GM12873 (cell line): ENCODE measurements around the gene DEFB124.

Experiments
- TF ChIP-seq, protein P1 (sequence below): IDR thresholded peaks from 2 replicates; pipeline ENCODE4 v1.5.1; 2012; ENCODE audit warnings: low read depth, mild to moderate bottlenecking, moderate library complexity, low read length, control low read depth; ENCODE audit not compliant: insufficient read depth; ENCODE audit errors: missing control alignments

DEFB124 gene, protein sequence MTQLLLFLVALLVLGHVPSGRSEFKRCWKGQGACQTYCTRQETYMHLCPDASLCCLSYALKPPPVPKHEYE

DNA sequence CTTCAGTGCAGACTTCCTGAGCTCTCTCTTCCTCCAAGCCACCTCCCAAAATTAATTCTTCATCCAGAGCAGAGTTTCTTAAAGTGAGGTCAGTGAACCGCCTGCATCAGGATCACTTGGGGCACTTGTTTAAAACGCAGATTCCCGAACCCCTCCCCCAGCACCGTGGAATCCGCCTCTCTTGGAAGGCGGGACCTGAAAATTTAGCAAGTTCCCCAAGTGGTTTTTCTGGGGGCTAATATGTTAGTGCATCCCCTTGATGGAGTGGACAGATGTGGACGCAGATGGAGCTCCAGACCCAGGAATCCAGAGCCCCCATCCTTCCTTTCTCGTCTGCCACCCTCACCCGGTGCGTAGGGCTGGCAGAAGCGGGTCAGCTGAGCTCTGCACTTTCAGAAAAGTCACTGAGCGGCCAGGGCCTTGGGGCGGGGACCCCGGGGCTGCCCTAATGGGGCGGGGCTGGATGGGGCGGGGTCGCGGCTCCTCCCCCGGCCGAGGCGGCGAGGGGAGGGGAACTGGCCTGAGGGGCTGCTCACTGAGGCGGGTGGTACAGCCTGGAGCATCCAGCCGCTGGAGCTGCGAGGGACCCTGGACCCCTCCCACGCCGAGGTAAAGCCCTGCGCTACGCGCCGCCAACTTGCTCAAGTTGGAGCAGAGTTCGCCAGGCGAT is at the start of gene DEFB124, which contains the start of gene REM1:
Gene DEFB124, minus strand, starts transcription at position 370 of the 670 bp plus-strand sequence. CDS start 2,114 bp downstream, outside the sequence.
Gene REM1, plus strand, starts transcription at position 531 of the 670 bp plus-strand sequence. CDS start 1,158 bp downstream, outside the sequence.
- TF ChIP-seq, protein P1, sequence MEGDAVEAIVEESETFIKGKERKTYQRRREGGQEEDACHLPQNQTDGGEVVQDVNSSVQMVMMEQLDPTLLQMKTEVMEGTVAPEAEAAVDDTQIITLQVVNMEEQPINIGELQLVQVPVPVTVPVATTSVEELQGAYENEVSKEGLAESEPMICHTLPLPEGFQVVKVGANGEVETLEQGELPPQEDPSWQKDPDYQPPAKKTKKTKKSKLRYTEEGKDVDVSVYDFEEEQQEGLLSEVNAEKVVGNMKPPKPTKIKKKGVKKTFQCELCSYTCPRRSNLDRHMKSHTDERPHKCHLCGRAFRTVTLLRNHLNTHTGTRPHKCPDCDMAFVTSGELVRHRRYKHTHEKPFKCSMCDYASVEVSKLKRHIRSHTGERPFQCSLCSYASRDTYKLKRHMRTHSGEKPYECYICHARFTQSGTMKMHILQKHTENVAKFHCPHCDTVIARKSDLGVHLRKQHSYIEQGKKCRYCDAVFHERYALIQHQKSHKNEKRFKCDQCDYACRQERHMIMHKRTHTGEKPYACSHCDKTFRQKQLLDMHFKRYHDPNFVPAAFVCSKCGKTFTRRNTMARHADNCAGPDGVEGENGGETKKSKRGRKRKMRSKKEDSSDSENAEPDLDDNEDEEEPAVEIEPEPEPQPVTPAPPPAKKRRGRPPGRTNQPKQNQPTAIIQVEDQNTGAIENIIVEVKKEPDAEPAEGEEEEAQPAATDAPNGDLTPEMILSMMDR, result no peak

DNA sequence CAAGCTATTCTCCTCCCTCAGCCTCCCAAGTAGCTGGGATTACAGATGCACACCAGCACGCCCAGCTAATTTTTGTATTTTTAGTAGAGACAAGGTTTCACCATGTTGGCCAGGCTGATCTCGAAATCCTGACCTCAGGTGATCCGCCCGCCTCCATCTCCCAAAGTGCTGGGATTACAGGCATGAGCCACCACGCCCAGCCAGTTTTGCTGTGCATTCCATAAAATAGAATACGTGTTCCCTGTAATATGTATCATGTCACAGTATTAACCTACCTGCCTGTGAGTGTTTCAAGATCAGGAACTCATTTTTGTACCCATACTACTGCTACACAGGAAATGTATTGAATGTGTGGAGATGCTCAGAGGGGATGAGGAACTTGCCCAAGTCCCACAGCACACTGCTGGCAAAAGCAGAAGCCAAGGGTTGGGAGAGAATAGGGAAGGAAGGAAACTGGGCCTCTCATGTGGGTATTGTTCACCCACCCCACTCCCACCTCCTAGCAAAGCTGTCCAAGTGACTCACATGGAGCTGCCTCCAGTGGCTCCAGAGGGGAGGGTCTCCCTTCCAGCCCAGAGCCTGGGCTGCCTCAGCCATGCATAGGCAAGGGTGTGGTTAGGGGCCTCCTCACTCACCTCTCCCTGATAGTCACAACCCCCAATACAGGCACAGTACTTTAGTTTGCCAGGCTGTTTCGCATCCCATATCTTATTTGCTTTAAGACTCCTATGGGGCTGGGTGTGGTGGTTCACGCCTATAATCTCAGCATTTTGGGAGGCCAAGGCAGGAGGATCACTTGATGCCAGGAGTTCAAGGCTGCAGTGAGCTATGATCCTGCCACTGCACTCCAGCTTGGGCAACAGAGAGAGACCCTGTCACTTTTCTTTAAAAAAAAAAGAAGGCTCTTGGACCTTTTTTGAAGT is 48.7 kb upstream of the DEFB124 start:
- TF ChIP-seq, protein P1, result no peak

DNA sequence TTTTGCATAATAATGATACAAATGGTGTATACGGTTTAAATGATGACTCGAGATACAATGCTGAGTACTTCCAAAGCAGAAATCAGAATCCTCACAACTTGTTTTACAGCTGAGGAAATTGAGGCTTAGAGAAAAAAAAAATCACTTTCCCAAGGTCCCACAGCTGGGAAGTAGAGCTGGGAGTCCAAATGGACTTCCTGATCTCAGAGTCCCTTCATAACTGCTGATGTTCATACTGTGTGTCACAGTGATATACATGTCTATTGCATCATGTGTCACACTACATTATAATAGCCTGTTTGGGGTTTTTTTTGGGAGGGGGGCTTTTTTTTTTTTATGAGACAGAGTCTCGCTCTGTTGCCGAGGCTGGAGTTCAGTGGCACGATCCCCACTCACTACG is 47.8 kb upstream of the DEFB124 start:
- TF ChIP-seq, protein P1, result no peak

DNA sequence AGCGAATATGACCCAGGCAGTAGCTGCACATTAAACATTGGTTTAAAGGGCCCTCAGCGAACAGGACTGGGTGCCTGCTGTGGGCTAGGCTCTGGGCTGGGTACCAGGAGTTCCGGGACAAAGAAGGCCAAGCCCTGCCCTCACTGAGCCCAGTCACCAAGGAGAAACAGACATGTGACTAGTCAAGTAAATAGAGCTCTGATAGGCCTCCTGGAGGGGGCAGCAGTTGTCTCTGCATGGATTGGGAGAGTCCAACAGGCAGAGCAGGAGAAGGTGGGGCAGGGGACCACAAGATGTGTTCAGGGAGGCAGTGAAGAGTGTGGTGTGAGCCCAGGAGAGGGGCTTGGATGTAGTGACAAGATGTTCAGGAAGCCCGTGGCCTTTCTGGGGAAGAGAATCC is 42.4 kb upstream of the DEFB124 start:
- TF ChIP-seq, protein P1, result no peak

DNA sequence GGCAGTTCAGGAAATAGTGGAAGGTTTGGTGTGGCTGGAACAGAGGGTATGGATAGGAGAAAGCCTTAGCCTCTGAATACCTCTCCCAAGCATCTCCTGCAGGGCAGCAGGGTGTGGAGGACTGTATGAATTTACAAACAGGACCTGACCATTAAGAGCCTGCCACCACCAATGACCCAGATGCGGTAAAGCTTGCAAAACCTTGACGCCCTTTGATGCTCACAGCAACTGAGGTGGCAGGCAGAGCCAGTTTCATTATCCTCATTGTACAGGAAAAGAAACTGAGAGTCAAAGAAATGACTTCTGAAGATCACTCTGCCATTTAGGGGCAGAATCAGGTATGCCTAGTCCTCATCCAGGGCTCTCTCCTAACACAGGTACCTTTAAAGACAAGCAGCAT is 41.7 kb upstream of the DEFB124 start:
- TF ChIP-seq, protein P1, result no peak

DNA sequence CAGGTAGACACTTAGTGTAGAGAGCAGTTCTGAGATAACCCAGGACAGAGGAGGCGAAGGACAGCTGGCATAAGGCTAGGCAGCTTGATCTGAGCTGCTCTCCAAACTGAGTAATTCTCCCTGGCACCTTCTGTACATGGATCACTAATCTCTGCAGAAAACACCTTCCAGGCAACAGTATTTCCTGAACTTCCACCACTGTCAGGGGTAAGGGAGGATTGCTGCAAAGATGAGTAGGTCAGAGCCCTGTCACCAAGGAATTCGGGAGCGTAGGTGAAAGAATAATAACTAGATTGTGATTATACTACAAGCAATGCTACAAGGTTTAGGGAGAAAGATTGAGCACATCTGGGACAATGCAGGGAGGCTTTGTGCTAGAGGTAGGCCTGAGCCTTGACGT is 41.2 kb upstream of the DEFB124 start:
- TF ChIP-seq, protein P1, result no peak

DNA sequence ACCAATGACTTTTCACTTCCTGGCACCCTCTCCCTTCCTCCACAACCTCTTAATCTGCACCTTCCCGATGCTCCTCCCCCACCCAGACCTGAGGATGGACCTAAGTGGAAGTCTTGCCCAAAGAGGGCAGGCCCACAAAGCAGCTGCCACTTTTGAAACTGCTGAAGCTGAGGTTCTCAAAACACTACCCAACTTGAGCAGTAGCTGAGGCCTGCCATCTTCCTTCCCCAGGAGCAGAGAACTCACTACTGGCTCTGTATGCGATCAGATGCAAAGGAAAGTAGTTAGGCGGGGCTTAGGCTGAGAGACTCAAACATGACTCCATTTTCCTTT is 40.8 kb upstream of the DEFB124 start:
- TF ChIP-seq, protein P1, result no peak
